Thyroid gland (tissue), 4 donors: Measurements from ENCODE around the gene TMEM175.

Source experiments
- POLR2A ChIP-seq, 2 donors: fragments of 450-650 bp; IDR thresholded peaks; one replicate each; pipeline ENCODE4 v1.6.1; 2017; ENCODE audit warnings: antibody characterized with exemption in 2 of 2, mild to moderate bottlenecking in 2 of 2, moderate library complexity in 1 of 2
- TF ChIP-seq, protein P1 (sequence below), 6 experiments: fragments of 200-600 bp in 3 of 6; fragments of 450-650 bp in 3 of 6; sonication (generic) in 3 of 6; IDR thresholded peaks; one replicate each; pipeline ENCODE4 v1.5.1; 2016 to 2019; ENCODE audit warnings: antibody characterized with exemption in 6 of 6, mild to moderate bottlenecking in 2 of 6, inconsistent platforms in 1 of 6, moderate library complexity in 1 of 6

DNA sequence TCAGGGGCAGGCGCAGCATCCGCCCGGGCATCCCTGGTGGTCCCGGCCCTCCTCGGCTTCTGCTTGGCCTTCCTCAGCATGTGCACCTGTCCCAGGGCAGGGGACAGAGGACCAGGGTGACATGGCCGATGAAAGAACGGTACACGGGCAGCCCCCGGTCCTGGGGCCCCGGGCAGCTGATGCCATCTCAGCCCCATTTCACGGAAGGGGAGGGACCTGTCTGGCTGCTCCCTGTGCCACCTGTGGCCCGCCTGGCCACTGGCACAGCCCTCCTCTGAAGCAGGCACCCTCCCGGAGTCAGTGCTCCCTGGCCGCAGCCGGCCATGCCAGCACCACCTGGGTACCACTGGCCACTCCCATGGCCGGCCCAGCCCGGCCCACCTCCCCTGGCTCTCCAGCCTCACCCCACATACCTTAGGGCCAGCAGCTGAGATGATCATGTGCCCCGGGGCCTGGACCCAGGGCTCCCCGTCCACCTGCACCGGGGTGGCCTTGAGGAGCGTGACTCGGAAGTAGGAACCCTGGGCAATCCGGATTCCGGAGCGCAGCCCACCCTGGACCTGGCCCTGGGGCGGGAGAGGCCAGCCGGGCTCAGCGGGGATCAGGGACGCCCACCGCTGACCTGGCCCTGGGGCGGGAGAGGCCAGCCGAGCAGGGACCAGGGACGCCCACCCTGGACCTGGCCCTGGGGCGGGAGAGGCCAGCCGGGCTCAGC, 28.5 kb downstream of the TMEM175 start:
- TF ChIP-seq, protein P1, sequence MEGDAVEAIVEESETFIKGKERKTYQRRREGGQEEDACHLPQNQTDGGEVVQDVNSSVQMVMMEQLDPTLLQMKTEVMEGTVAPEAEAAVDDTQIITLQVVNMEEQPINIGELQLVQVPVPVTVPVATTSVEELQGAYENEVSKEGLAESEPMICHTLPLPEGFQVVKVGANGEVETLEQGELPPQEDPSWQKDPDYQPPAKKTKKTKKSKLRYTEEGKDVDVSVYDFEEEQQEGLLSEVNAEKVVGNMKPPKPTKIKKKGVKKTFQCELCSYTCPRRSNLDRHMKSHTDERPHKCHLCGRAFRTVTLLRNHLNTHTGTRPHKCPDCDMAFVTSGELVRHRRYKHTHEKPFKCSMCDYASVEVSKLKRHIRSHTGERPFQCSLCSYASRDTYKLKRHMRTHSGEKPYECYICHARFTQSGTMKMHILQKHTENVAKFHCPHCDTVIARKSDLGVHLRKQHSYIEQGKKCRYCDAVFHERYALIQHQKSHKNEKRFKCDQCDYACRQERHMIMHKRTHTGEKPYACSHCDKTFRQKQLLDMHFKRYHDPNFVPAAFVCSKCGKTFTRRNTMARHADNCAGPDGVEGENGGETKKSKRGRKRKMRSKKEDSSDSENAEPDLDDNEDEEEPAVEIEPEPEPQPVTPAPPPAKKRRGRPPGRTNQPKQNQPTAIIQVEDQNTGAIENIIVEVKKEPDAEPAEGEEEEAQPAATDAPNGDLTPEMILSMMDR (IDR thresholded peaks at IDR 0.05) = no peak
- no peak for TF ChIP-seq POLR2A (IDR thresholded peaks at IDR 0.05)
